AG04449 (cell line): ENCODE measurements around the gene C1orf35.

Source experiments
- CTCF ChIA-PET: fragments of 350-600 bp; formaldehyde crosslinking; extraction: SDS; loops from one replicate; lab custom pipeline; 2021; ENCODE audit warnings: antibody characterized with exemption; lab: Yijun Ruan, JAX
- POLR2A ChIA-PET: fragments of 400-600, 350-600 bp; formaldehyde crosslinking; extraction: SDS; loops from one replicate; lab custom pipeline; 2020; ENCODE audit warnings: antibody characterized with exemption, inconsistent platforms; lab: Yijun Ruan, JAX
- DNase-seq: peaks from one replicate; pipeline ENCODE4 v3.0.0-alpha.2; 2010; ENCODE audit warnings: low read depth, low spot score
- H3K4me3 ChIP-seq: 2 replicates; pipeline ENCODE4 v1.5.1; 2011; ENCODE audit warnings: low read depth, mild to moderate bottlenecking, control low read depth, low read length
- TF ChIP-seq, protein P1 (sequence below): IDR thresholded peaks from one replicate; pipeline ENCODE4 v1.5.1; 2011; ENCODE audit warnings: mild to moderate bottlenecking, moderate library complexity, low read length, control low read depth, inconsistent platforms; ENCODE audit not compliant: insufficient read depth; ENCODE audit errors: missing control alignments

C1orf35 gene

GRCh38 chr1:228084325-228084724, 18.8 kb downstream of the C1orf35 start:
- POLR2A ChIA-PET, result interaction anchor here (1.0 to 1.2 kb wide), 3 partner anchors 9 to 309 kb away, joined by 3 to 5 read pairs (median 4); no protein-coding TSS in a partner anchor
- CTCF ChIA-PET, result interaction anchor here (0.9 to 1.4 kb wide), 6 partner anchors 9 to 542 kb away, joined by 3 to 5 read pairs (median 3); partner anchors contain the start of gene IBA57

GRCh38 chr1:228083871-228084278, 19.2 kb downstream of the C1orf35 start:
- TF ChIP-seq, protein P1, sequence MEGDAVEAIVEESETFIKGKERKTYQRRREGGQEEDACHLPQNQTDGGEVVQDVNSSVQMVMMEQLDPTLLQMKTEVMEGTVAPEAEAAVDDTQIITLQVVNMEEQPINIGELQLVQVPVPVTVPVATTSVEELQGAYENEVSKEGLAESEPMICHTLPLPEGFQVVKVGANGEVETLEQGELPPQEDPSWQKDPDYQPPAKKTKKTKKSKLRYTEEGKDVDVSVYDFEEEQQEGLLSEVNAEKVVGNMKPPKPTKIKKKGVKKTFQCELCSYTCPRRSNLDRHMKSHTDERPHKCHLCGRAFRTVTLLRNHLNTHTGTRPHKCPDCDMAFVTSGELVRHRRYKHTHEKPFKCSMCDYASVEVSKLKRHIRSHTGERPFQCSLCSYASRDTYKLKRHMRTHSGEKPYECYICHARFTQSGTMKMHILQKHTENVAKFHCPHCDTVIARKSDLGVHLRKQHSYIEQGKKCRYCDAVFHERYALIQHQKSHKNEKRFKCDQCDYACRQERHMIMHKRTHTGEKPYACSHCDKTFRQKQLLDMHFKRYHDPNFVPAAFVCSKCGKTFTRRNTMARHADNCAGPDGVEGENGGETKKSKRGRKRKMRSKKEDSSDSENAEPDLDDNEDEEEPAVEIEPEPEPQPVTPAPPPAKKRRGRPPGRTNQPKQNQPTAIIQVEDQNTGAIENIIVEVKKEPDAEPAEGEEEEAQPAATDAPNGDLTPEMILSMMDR, result no peak
- H3K4me3 ChIP-seq, result peak overlapping the region; percentile 89
- no peak for DNase-seq
- POLR2A ChIA-PET, result interaction anchor here (1.0 to 1.2 kb wide), 3 partner anchors 10 to 309 kb away, joined by 3 to 5 read pairs (median 4); no protein-coding TSS in a partner anchor
- CTCF ChIA-PET, result interaction anchor here (0.5 to 1.4 kb wide), 7 partner anchors 9 to 541 kb away, joined by 3 to 5 read pairs (median 3); partner anchors contain the start of gene IBA57

More at GRCh38 chr1:228084325-228084724, 18.8 kb downstream of the C1orf35 start:
- peak overlapping the region; percentile 89 for H3K4me3 ChIP-seq
- DNase-seq, result no peak
- TF ChIP-seq, protein P1, result no peak

- ChIA-PET POLR2A (interaction anchor here (1.0 to 1.2 kb wide), 4 partner anchors 7 to 307 kb away, joined by 3 to 4 read pairs (median 4); no protein-coding TSS in a partner anchor), CTCF (interaction anchor here (0.5 to 1.5 kb wide), 6 partner anchors 9 to 540 kb away, joined by 3 read pairs; no protein-coding TSS in a partner anchor)
- DNase-seq, result no peak
- peak overlapping the region; percentile 89 for H3K4me3 ChIP-seq
- TF ChIP-seq, protein P1, result no peak
These were observed 19.9 kb downstream of the C1orf35 start for GRCh38 chr1:228082918-228083870.

- DNase-seq, result no peak
- H3K4me3 ChIP-seq, result peak within 1 kb of the TSS; percentile 89
- ChIA-PET CTCF (interaction anchor here (0.9 to 1.5 kb wide), 5 partner anchors 9 to 518 kb away, joined by 3 read pairs; no protein-coding TSS in a partner anchor), POLR2A (interaction anchor here (0.5 to 1.2 kb wide), 13 partner anchors 8 to 1150 kb away, joined by 3 to 4 read pairs (median 3); no protein-coding TSS in a partner anchor)
- TF ChIP-seq, protein P1, result no peak
These were observed 20.8 kb downstream of the C1orf35 start, which contains the start of gene ARF1 for GRCh38 chr1:228082214-228082917. Gene ARF1, plus strand, starts transcription at chr1:228082708. Its CDS starts 14,407 bp downstream, at chr1:228097115.

- CTCF ChIA-PET, result interaction anchor here (0.9 to 1.5 kb wide), 5 partner anchors 8 to 518 kb away, joined by 3 read pairs; no protein-coding TSS in a partner anchor
- TF ChIP-seq, protein P1, result no peak
- DNase-seq, result no peak
- POLR2A ChIA-PET, result interaction anchor here (0.5 to 1.2 kb wide), 13 partner anchors 8 to 1149 kb away, joined by 3 to 4 read pairs (median 3); no protein-coding TSS in a partner anchor
- peak overlapping the region; percentile 87 for H3K4me3 ChIP-seq
These were observed 21.4 kb downstream of the C1orf35 start for GRCh38 chr1:228081578-228082213.
